Jurkat, Clone E6-1 (cell line): ENCODE results near the gene VPS26A.
"Not testable (repeated sequence)": the region's sequence is repeated elsewhere in the genome, so short reads cannot be mapped to it uniquely, and the experiment has no call there.

Experiments
- DNase-seq: peaks from one replicate; pipeline ENCODE4 v3.0.0-alpha.2; 2011; ENCODE audit warnings: low read depth, low spot score
- H3K4me3 ChIP-seq: 2 replicates; pipeline ENCODE4 v1.5.1; 2011; ENCODE audit warnings: mild to moderate bottlenecking, low read length, control low read depth, moderate library complexity

Gene VPS26A

GRCh38 chr10:69100136-69100872 lies 23.7 kb upstream of the VPS26A start:
- no peak for DNase-seq
- H3K4me3 ChIP-seq: no peak overlapping the region

GRCh38 chr10:69101451-69102095 lies 22.4 kb upstream of the VPS26A start:
- DNase-seq: no peak

GRCh38 chr10:69102440-69102839 lies 21.5 kb upstream of the VPS26A start:
- no peak overlapping the region for H3K4me3 ChIP-seq
- no peak for DNase-seq

More at GRCh38 chr10:69101451-69102095, 22.4 kb upstream of the VPS26A start:
- H3K4me3 ChIP-seq: no peak overlapping the region

GRCh38 chr10:69103784-69104183 lies 20.2 kb upstream of the VPS26A start:
- no peak for DNase-seq
- H3K4me3 ChIP-seq: no peak overlapping the region

GRCh38 chr10:69104994-69105790 lies 18.8 kb upstream of the VPS26A start:
- DNase-seq: no peak
- no peak overlapping the region for H3K4me3 ChIP-seq

GRCh38 chr10:69107176-69107490 lies 16.8 kb upstream of the VPS26A start:
- no peak overlapping the region for H3K4me3 ChIP-seq
- no peak for DNase-seq

GRCh38 chr10:69107699-69108098 lies 16.3 kb upstream of the VPS26A start:
- DNase-seq: no peak
- H3K4me3 ChIP-seq: no peak overlapping the region

- no peak overlapping the region for H3K4me3 ChIP-seq
- no peak for DNase-seq
Measured at GRCh38 chr10:69119896-69120295, 4.1 kb upstream of the VPS26A start.

GRCh38 chr10:69123306-69123746 lies 652 bp upstream of the VPS26A start:
- DNase-seq: no peak
- peak overlapping the region; percentile 67 for H3K4me3 ChIP-seq

- DNase-seq: peak; percentile 39
- H3K4me3 ChIP-seq: peak overlapping the region; percentile 67
Measured at GRCh38 chr10:69124563-69125268, 738 bp downstream of the VPS26A start.

- no peak for DNase-seq
- no peak overlapping the region for H3K4me3 ChIP-seq
Measured at GRCh38 chr10:69125554-69125953, 1.6 kb downstream of the VPS26A start.

GRCh38 chr10:69130251-69130650 lies 6.3 kb downstream of the VPS26A start:
- DNase-seq: no peak
- H3K4me3 ChIP-seq: no peak overlapping the region

- H3K4me3 ChIP-seq: no peak overlapping the region
- no peak for DNase-seq
Measured at GRCh38 chr10:69139961-69140360, 16.0 kb downstream of the VPS26A start.

- no peak for DNase-seq
- no peak overlapping the region for H3K4me3 ChIP-seq
Measured at GRCh38 chr10:69141304-69141703, 17.3 kb downstream of the VPS26A start.

- not testable (repeated sequence) for H3K4me3 ChIP-seq, DNase-seq
Measured at GRCh38 chr10:69142074-69142473, 18.1 kb downstream of the VPS26A start.

- no peak overlapping the region for H3K4me3 ChIP-seq
Measured at GRCh38 chr10:69142983-69143382, 19.0 kb downstream of the VPS26A start.

GRCh38 chr10:69145329-69145728 lies 21.4 kb downstream of the VPS26A start:
- H3K4me3 ChIP-seq: no peak overlapping the region
- DNase-seq: no peak

More at GRCh38 chr10:69142983-69143382, 19.0 kb downstream of the VPS26A start:
- DNase-seq: no peak

- DNase-seq: no peak
- H3K4me3 ChIP-seq: no peak overlapping the region
Measured at GRCh38 chr10:69145864-69146263, 21.9 kb downstream of the VPS26A start.

GRCh38 chr10:69146759-69147158 lies 22.8 kb downstream of the VPS26A start:
- H3K4me3 ChIP-seq: no peak overlapping the region
- DNase-seq: no peak
